GM12878 (cell line): Measurements from ENCODE around the gene USP31.

ENCODE experiments used
- CBX5 ChIP-seq: sonication (generic); IDR thresholded peaks from 2 replicates; pipeline ENCODE4 v1.6.1; 2016; ENCODE audit warnings: low read depth, moderate library complexity, mild to moderate bottlenecking, inconsistent platforms
- NR2F1 ChIP-seq: fragments of 450-650 bp; conservative IDR thresholded peaks from 2 replicates; pipeline ENCODE4 v1.6.1; 2017; ENCODE audit warnings: mild to moderate bottlenecking
- POLR2A ChIP-seq: IDR thresholded peaks from 2 replicates; pipeline ENCODE4 v1.6.1; 2011; ENCODE audit warnings: low read depth, mild to moderate bottlenecking, low read length
- TCF3 ChIP-seq: IDR thresholded peaks from 2 replicates; pipeline ENCODE4 v1.6.1; 2012; ENCODE audit warnings: low read depth, mild to moderate bottlenecking, low read length, borderline replicate concordance; ENCODE audit not compliant: insufficient read depth
- TCF7 ChIP-seq: IDR thresholded peaks from 2 replicates; pipeline ENCODE4 v1.6.1; 2014; ENCODE audit warnings: antibody characterized with exemption, borderline replicate concordance
- TF ChIP-seq, protein P1 (sequence below), 3 experiments: IDR thresholded peaks in 2 of 3; conservative IDR thresholded peaks in 1 of 3; 2 replicates each; pipeline ENCODE4 v1.5.1; 2011; ENCODE audit warnings: low read depth in 3 of 3, low read length in 3 of 3, mild to moderate bottlenecking in 3 of 3, control low read depth in 2 of 3, moderate library complexity in 2 of 3, inconsistent platforms in 1 of 3, mixed read lengths in 1 of 3; ENCODE audit not compliant: control insufficient read depth in 2 of 3, insufficient read depth in 1 of 3; ENCODE audit errors: extremely low read depth in 1 of 3
- TF ChIP-seq, protein P2 (sequence below): fragments of 150-350 bp; IDR thresholded peaks from 2 replicates; pipeline ENCODE4 v1.6.1; 2016; ENCODE audit warnings: low read depth, low read length

DNA sequence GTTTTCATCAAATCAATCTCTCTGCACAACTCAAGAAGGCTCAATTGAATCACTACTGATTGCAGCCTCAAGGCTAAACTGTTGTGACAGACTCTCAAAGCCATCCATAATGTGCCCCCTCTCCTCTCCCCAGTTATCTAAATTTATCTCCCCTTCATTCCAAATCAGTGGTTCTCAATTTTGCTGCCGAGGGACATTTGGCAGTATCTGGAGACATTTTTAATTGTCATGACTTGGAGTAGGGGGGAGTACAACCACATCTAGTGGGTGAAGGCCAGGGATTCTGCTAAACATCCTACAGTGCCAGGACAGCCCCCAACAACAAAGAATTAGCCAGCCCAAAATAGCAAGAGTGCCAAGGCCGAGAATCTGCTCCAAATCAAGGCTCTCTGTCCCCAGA, 9.1 kb downstream of the USP31 start:
- TF ChIP-seq TCF3 (no peak), POLR2A (no peak), TCF7 (no peak), NR2F1 (no peak), CBX5 (no peak)
- TF ChIP-seq, protein P1, sequence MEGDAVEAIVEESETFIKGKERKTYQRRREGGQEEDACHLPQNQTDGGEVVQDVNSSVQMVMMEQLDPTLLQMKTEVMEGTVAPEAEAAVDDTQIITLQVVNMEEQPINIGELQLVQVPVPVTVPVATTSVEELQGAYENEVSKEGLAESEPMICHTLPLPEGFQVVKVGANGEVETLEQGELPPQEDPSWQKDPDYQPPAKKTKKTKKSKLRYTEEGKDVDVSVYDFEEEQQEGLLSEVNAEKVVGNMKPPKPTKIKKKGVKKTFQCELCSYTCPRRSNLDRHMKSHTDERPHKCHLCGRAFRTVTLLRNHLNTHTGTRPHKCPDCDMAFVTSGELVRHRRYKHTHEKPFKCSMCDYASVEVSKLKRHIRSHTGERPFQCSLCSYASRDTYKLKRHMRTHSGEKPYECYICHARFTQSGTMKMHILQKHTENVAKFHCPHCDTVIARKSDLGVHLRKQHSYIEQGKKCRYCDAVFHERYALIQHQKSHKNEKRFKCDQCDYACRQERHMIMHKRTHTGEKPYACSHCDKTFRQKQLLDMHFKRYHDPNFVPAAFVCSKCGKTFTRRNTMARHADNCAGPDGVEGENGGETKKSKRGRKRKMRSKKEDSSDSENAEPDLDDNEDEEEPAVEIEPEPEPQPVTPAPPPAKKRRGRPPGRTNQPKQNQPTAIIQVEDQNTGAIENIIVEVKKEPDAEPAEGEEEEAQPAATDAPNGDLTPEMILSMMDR (IDR thresholded peaks at IDR 0.05 in 2 of 3, conservative IDR thresholded peaks at IDR 0.05 in 1 of 3; ENCODE audit: control insufficient read depth in 2 of 3, extremely low read depth in 1 of 3, insufficient read depth in 1 of 3, low read depth in 3 of 3, low read length in 3 of 3): no peak
- TF ChIP-seq, protein P2, sequence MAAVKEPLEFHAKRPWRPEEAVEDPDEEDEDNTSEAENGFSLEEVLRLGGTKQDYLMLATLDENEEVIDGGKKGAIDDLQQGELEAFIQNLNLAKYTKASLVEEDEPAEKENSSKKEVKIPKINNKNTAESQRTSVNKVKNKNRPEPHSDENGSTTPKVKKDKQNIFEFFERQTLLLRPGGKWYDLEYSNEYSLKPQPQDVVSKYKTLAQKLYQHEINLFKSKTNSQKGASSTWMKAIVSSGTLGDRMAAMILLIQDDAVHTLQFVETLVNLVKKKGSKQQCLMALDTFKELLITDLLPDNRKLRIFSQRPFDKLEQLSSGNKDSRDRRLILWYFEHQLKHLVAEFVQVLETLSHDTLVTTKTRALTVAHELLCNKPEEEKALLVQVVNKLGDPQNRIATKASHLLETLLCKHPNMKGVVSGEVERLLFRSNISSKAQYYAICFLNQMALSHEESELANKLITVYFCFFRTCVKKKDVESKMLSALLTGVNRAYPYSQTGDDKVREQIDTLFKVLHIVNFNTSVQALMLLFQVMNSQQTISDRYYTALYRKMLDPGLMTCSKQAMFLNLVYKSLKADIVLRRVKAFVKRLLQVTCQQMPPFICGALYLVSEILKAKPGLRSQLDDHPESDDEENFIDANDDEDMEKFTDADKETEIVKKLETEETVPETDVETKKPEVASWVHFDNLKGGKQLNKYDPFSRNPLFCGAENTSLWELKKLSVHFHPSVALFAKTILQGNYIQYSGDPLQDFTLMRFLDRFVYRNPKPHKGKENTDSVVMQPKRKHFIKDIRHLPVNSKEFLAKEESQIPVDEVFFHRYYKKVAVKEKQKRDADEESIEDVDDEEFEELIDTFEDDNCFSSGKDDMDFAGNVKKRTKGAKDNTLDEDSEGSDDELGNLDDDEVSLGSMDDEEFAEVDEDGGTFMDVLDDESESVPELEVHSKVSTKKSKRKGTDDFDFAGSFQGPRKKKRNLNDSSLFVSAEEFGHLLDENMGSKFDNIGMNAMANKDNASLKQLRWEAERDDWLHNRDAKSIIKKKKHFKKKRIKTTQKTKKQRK: no peak
